ENCODE results near the gene VPS50.

VPS50 gene

DNA sequence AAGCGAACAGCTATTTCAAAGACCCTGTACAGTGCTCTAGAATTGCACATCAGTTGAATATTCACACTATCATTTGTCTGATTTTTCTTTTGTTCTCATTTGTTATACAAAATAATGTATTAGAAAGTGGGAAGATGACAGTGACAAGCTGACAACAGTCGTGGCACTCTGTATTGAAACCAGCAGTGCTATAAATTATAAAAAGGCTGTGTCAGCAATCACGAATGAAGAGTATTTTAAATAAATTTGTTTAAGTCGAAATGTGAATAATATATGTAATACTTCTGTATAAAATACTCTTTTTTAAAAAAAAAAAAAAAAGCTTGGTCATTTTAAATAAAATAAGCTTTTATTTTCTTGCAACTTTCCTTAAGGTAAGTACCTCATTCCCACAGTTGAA lies 122.6 kb downstream of the VPS50 start:
- TF ChIP-seq CREB1 (IDR thresholded peaks at IDR 0.05; ENCODE audit: low read depth) (no peak), ZBTB7A (IDR thresholded peaks at IDR 0.05; ENCODE audit: low read depth) (no peak), FOXM1 (IDR thresholded peaks at IDR 0.05; ENCODE audit: borderline replicate concordance, low read depth) (no peak), TEAD4 (IDR thresholded peaks at IDR 0.05) (no peak), TAF1 (IDR thresholded peaks at IDR 0.05; ENCODE audit: low read depth) (no peak), TCF12 (IDR thresholded peaks at IDR 0.05; ENCODE audit: low read depth) (no peak), REST (IDR thresholded peaks at IDR 0.05; ENCODE audit: low read depth) (no peak), EP300 (IDR thresholded peaks at IDR 0.05; ENCODE audit: borderline replicate concordance) (no peak), EGR1 (IDR thresholded peaks at IDR 0.05) (no peak), NFIC (IDR thresholded peaks at IDR 0.05) (no peak), CEBPB (IDR thresholded peaks at IDR 0.05) (no peak)
- TF ChIP-seq, protein P1, sequence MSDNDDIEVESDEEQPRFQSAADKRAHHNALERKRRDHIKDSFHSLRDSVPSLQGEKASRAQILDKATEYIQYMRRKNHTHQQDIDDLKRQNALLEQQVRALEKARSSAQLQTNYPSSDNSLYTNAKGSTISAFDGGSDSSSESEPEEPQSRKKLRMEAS (IDR thresholded peaks at IDR 0.05) = no peak
- TF ChIP-seq, protein P2, sequence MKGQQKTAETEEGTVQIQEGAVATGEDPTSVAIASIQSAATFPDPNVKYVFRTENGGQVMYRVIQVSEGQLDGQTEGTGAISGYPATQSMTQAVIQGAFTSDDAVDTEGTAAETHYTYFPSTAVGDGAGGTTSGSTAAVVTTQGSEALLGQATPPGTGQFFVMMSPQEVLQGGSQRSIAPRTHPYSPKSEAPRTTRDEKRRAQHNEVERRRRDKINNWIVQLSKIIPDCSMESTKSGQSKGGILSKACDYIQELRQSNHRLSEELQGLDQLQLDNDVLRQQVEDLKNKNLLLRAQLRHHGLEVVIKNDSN (IDR thresholded peaks at IDR 0.05) = no peak

DNA sequence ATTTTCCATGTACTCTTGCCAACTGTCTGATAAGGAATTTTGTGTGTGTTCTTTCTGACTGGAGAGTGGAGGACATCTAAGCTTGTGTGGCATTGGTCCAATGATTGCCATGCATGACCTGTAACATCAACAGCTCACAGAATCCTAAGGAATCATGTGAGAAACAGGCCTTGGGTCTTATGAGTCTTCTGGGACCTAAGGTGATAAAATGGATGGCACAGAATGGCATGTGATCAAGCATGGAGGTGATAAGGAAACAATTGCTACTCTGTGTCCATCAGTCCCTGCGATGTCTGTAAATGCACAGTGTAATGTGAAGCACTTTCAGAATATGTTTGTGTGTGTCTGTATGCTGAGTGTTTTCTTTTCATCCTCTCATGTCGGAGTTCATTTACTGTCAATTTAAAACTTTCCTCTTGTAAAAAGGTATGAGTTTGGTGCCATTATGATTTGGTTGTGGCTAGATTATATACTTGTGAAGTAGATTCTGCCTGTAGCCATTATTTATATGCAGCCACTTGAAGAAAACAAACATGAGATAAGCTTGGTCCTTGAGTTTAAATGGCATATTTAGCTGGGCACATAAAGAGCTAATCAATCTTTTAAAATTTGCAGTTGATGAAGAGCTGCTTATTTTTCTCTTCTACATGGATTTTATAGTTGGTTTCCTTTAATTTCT lies 127.5 kb downstream of the VPS50 start:
- TF ChIP-seq, protein P2 (IDR thresholded peaks at IDR 0.05) = no peak
- TF ChIP-seq CREB1 (IDR thresholded peaks at IDR 0.05; ENCODE audit: low read depth) (no peak), TCF12 (IDR thresholded peaks at IDR 0.05; ENCODE audit: low read depth) (no peak), ZBTB7A (IDR thresholded peaks at IDR 0.05; ENCODE audit: low read depth) (no peak), REST (IDR thresholded peaks at IDR 0.05; ENCODE audit: low read depth) (no peak), TAF1 (IDR thresholded peaks at IDR 0.05; ENCODE audit: low read depth) (no peak), EGR1 (IDR thresholded peaks at IDR 0.05) (no peak), CEBPB (IDR thresholded peaks at IDR 0.05) (no peak), EP300 (IDR thresholded peaks at IDR 0.05; ENCODE audit: borderline replicate concordance) (no peak)
- TF ChIP-seq, protein P1 (IDR thresholded peaks at IDR 0.05) = no peak

GRCh38 chr7:93361853-93362252 lies 129.7 kb downstream of the VPS50 start:
- TF ChIP-seq TAF1 (IDR thresholded peaks at IDR 0.05; ENCODE audit: low read depth) (no peak), RAD21 (IDR thresholded peaks at IDR 0.05; ENCODE audit: low read depth) (no peak), EGR1 (IDR thresholded peaks at IDR 0.05) (no peak), TCF12 (IDR thresholded peaks at IDR 0.05; ENCODE audit: low read depth) (no peak), NFIC (IDR thresholded peaks at IDR 0.05) (no peak), REST (IDR thresholded peaks at IDR 0.05; ENCODE audit: low read depth) (no peak), ZBTB7A (IDR thresholded peaks at IDR 0.05; ENCODE audit: low read depth) (no peak), EP300 (IDR thresholded peaks at IDR 0.05; ENCODE audit: borderline replicate concordance) (no peak), FOXM1 (IDR thresholded peaks at IDR 0.05; ENCODE audit: borderline replicate concordance, low read depth) (no peak), CREB1 (IDR thresholded peaks at IDR 0.05; ENCODE audit: low read depth) (no peak), CEBPB (IDR thresholded peaks at IDR 0.05) (no peak), YY1 (IDR thresholded peaks at IDR 0.05; ENCODE audit: low read depth) (no peak), TEAD4 (IDR thresholded peaks at IDR 0.05) (no peak)
- TF ChIP-seq, protein P2 (IDR thresholded peaks at IDR 0.05) = no peak
- TF ChIP-seq, protein P1 (IDR thresholded peaks at IDR 0.05) = no peak
